SK-N-SH (cell line): Measurements from ENCODE around the gene MAST4. TPM values are rescaled to one million over a fixed set of nuclear protein-coding genes. Genes with fewer than 3 reads are reported as not detected.

Source experiments
- CTCF ChIA-PET: fragments of 300-600, 350-600 bp; formaldehyde crosslinking; extraction: SDS; loops from one replicate; lab custom pipeline; 2021; lab: Yijun Ruan, JAX
- POLR2A ChIA-PET: fragments of 350-600 bp; sonication (Branson Sonifier 250); formaldehyde crosslinking; extraction: SDS; loops from one replicate; lab custom pipeline; 2020; ENCODE audit warnings: antibody characterized with exemption, inconsistent platforms; lab: Yijun Ruan, JAX
- DNase-seq: peaks from one replicate; pipeline ENCODE4 v3.0.0; 2012
- H2AFZ ChIP-seq: fragments of 200-600 bp; sonication (generic); 2 replicates; pipeline ENCODE4 v1.8.1; 2016; ENCODE audit warnings: antibody characterized with exemption, mild to moderate bottlenecking, low read depth
- H3F3A ChIP-seq: fragments of 200-600 bp; sonication (generic); replicated peaks from 2 replicates; pipeline ENCODE3; 2016; ENCODE audit warnings: antibody characterized with exemption, mild to moderate bottlenecking; ENCODE audit not compliant: insufficient read depth
- H3K27ac ChIP-seq, 2 experiments: fragments of 200-500 bp in 1 of 2; fragments of 200-600 bp in 1 of 2; sonication (Bioruptor generic) in 1 of 2; sonication (generic), shearing (Covaris generic) in 1 of 2; 2 replicates each; pipeline versions ENCODE4 v1.5.1 to v1.6.1; 2014 to 2016; ENCODE audit warnings: low read depth in 2 of 2, inconsistent platforms in 1 of 2, low read length in 1 of 2, mild to moderate bottlenecking in 1 of 2, mixed read lengths in 1 of 2
- H3K27me3 ChIP-seq: fragments of 200-600 bp; sonication (generic), shearing (Covaris generic); 2 replicates; pipeline ENCODE4 v1.6.1; 2016; ENCODE audit warnings: mixed run types; ENCODE audit not compliant: insufficient read depth
- H3K36me3 ChIP-seq, 2 experiments: fragments of 200-500 bp in 1 of 2; fragments of 200-600 bp in 1 of 2; sonication (Bioruptor generic) in 1 of 2; sonication (generic) in 1 of 2; replicated peaks in 1 of 2; 2 replicates each; pipeline versions ENCODE3 to v1.5.1; 2014 to 2016; ENCODE audit warnings: low read length in 1 of 2, mild to moderate bottlenecking in 1 of 2; ENCODE audit not compliant: insufficient read depth in 2 of 2, control insufficient read depth in 1 of 2
- H3K4me1 ChIP-seq, 2 experiments: fragments of 200-500 bp in 1 of 2; fragments of 200-600 bp in 1 of 2; sonication (Bioruptor generic) in 1 of 2; sonication (generic), shearing (Covaris generic) in 1 of 2; 2 replicates each; pipeline versions ENCODE4 v1.5.1 to v1.6.1; 2014 to 2016; ENCODE audit warnings: low read depth in 1 of 2, low read length in 1 of 2, mixed run types in 1 of 2; ENCODE audit not compliant: insufficient read depth in 2 of 2, control insufficient read depth in 1 of 2
- H3K4me2 ChIP-seq: fragments of 200-600 bp; sonication (generic), shearing (Covaris generic); 2 replicates; pipeline ENCODE4 v1.6.1; 2017; ENCODE audit warnings: mixed run types
- H3K4me3 ChIP-seq, 2 experiments: fragments of 200-500 bp in 1 of 2; fragments of 200-600 bp in 1 of 2; sonication (Bioruptor generic) in 1 of 2; sonication (generic), shearing (Covaris generic) in 1 of 2; 2 replicates each; pipeline versions ENCODE4 v1.5.1 to v1.8.1; 2014 to 2016; ENCODE audit warnings: low read depth in 2 of 2, inconsistent platforms in 1 of 2, low read length in 1 of 2, mild to moderate bottlenecking in 1 of 2, mixed read lengths in 1 of 2, moderate library complexity in 1 of 2
- H3K79me2 ChIP-seq: fragments of 200-600 bp; sonication (generic); 2 replicates; pipeline ENCODE4 v1.8.1; 2017; ENCODE audit warnings: mild to moderate bottlenecking; ENCODE audit not compliant: insufficient read depth
- H3K9ac ChIP-seq: fragments of 200-600 bp; sonication (generic); 2 replicates; pipeline ENCODE4 v1.6.1; 2017; ENCODE audit warnings: mixed run types
- H3K9me2 ChIP-seq: fragments of 200-600 bp; sonication (generic); 2 replicates; pipeline ENCODE4 v1.6.1; 2017; ENCODE audit warnings: mixed run types
- H3K9me3 ChIP-seq: fragments of 200-600 bp; sonication (generic); 2 replicates; pipeline ENCODE4 v1.6.1; 2017; ENCODE audit warnings: mixed run types, mild to moderate bottlenecking, moderate library complexity
- H4K20me1 ChIP-seq: fragments of 200-600 bp; sonication (generic); 2 replicates; pipeline ENCODE4 v1.6.1; 2017; ENCODE audit warnings: mild to moderate bottlenecking, mixed run types; ENCODE audit not compliant: insufficient read depth
- CHD2 ChIP-seq: fragments of 150-350 bp; IDR thresholded peaks from 2 replicates; pipeline ENCODE4 v1.6.1; 2018; ENCODE audit warnings: low read length; ENCODE audit not compliant: partially characterized antibody
- ELF1 ChIP-seq: IDR thresholded peaks from 2 replicates; pipeline ENCODE4 v1.4.0; 2012
- EZH2phosphoT487 ChIP-seq: fragments of 200-600 bp; sonication (generic); IDR thresholded peaks from 2 replicates; pipeline ENCODE4 v1.6.1; 2017; ENCODE audit warnings: low read depth, mixed run types, mild to moderate bottlenecking, antibody characterized with exemption, moderate library complexity, borderline replicate concordance
- FOSL2 ChIP-seq: IDR thresholded peaks from 2 replicates; pipeline ENCODE4 v1.4.0; 2012; ENCODE audit warnings: low read depth, mild to moderate bottlenecking, moderate library complexity, borderline replicate concordance
- GATA2 ChIP-seq: sonication (generic); formaldehyde crosslinking; IDR thresholded peaks from 2 replicates; pipeline ENCODE4 v1.5.0; 2020; ENCODE audit warnings: mild to moderate bottlenecking, missing genetic modification reagents
- MXI1 ChIP-seq: IDR thresholded peaks from 2 replicates; pipeline ENCODE4 v1.6.1; 2012; ENCODE audit warnings: mild to moderate bottlenecking, low read depth, low read length, improper control_type of control experiment
- RAD21 ChIP-seq: IDR thresholded peaks from 2 replicates; pipeline ENCODE4 v1.6.1; 2012; ENCODE audit warnings: mild to moderate bottlenecking, low read length
- RCOR1 ChIP-seq: fragments of 150-350 bp; IDR thresholded peaks from 2 replicates; pipeline ENCODE4 v1.6.1; 2017; ENCODE audit warnings: antibody characterized with exemption, low read length
- RFX5 ChIP-seq: IDR thresholded peaks from 2 replicates; pipeline ENCODE4 v1.6.1; 2012; ENCODE audit warnings: mild to moderate bottlenecking, improper control_type of control experiment, low read length
- RXRA ChIP-seq: IDR thresholded peaks from 2 replicates; pipeline ENCODE4 v1.4.0; 2012; ENCODE audit warnings: low read depth, mild to moderate bottlenecking, borderline replicate concordance
- SIN3A ChIP-seq: IDR thresholded peaks from 2 replicates; pipeline ENCODE4 v1.6.1; 2012; ENCODE audit warnings: low read depth, mild to moderate bottlenecking, low read length, moderate library complexity, borderline replicate concordance
- SMC3 ChIP-seq: IDR thresholded peaks from 2 replicates; pipeline ENCODE4 v1.6.1; 2012; ENCODE audit warnings: low read depth, low read length, improper control_type of control experiment
- YY1 ChIP-seq: IDR thresholded peaks from 2 replicates; pipeline ENCODE4 v1.4.0; 2012; ENCODE audit warnings: low read depth, mild to moderate bottlenecking
- WGBS: methylation state at CpG from one replicate; pipeline ENCODE4 v1.1.6; 2017; ENCODE audit warnings: low lambda C conversion rate; 5-methylcytosine and 5-hydroxymethylcytosine counted together
- polyA plus RNA-seq, 3 experiments: library from polyadenylated mRNA; depleted of rRNA; stranded (reverse); fragments of >200 nt; gene quantifications; 2 replicates each; pipeline ENCODE4 v1.2.3, GENCODE V29; 2012
- TF ChIP-seq, protein P1 (sequence below): IDR thresholded peaks from 2 replicates; pipeline ENCODE4; 2012
- TF ChIP-seq, protein P2 (sequence below): IDR thresholded peaks from 2 replicates; pipeline ENCODE4 v1.6.1; 2012; ENCODE audit warnings: mild to moderate bottlenecking, low read depth, low read length, moderate library complexity
- TF ChIP-seq, protein P3 (sequence below): fragments of 200-600 bp; sonication (generic); IDR thresholded peaks from 2 replicates; pipeline ENCODE4 v1.6.1; 2017; ENCODE audit warnings: antibody characterized with exemption, mild to moderate bottlenecking, moderate library complexity
- TF ChIP-seq, protein P4 (sequence below): IDR thresholded peaks from 2 replicates; pipeline ENCODE4 v1.4.0; 2012; ENCODE audit warnings: low read depth

Gene MAST4
- polyA plus RNA-seq, 1 of the 3 experiments (the other 2 are of a cell fraction) = 2.2 TPM

DNA sequence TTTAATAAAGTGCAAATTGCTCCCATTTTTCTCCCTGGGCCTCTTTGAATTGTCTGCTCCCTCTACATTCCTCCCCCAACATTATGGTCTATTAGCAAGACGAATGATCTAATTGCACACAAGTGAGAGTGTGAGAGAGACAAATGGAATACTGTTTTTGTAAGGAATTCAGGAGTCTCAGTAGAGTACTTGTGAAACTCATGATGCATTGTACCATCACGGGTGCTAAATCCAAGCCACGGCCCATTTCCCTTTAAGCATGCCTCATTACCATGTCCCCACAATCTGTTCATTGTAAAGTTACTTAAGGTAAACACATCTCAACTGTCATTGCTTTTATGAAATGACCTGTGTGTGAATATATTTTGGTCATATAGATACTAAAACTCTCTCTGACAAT is 537.6 kb downstream of the MAST4 start:
- Histone ChIP-seq H4K20me1 (no peaks in the 10 kb centered on the region), H3K4me1 (no peaks in the 10 kb centered on the region), H3K9me2 (no peaks in the 10 kb centered on the region), H3K4me2 (no peak overlapping the region), H3K79me2 (no peaks in the 10 kb centered on the region), H2AFZ (no peak overlapping the region), H3K27me3 (no peaks in the 10 kb centered on the region), H3K9ac (no peak overlapping the region), H3K4me3 (no peak overlapping the region), H3K9me3 (no peaks in the 10 kb centered on the region), H3K36me3 (peaks cover 0 to 28% of the 10 kb centered on the region in 2 experiments), H3F3A (no peaks in the 10 kb centered on the region), H3K27ac (no peak overlapping the region)
- TF ChIP-seq ELF1 = no peak
- TF ChIP-seq FOSL2 = no peak
- TF ChIP-seq RFX5 = no peak
- no peak for TF ChIP-seq SMC3
- TF ChIP-seq MXI1 = no peak
- TF ChIP-seq, protein P1, sequence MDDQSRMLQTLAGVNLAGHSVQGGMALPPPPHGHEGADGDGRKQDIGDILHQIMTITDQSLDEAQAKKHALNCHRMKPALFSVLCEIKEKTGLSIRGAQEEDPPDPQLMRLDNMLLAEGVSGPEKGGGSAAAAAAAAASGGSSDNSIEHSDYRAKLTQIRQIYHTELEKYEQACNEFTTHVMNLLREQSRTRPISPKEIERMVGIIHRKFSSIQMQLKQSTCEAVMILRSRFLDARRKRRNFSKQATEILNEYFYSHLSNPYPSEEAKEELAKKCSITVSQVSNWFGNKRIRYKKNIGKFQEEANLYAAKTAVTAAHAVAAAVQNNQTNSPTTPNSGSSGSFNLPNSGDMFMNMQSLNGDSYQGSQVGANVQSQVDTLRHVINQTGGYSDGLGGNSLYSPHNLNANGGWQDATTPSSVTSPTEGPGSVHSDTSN = no peak
- TF ChIP-seq CHD2 = no peak
- TF ChIP-seq, protein P2, sequence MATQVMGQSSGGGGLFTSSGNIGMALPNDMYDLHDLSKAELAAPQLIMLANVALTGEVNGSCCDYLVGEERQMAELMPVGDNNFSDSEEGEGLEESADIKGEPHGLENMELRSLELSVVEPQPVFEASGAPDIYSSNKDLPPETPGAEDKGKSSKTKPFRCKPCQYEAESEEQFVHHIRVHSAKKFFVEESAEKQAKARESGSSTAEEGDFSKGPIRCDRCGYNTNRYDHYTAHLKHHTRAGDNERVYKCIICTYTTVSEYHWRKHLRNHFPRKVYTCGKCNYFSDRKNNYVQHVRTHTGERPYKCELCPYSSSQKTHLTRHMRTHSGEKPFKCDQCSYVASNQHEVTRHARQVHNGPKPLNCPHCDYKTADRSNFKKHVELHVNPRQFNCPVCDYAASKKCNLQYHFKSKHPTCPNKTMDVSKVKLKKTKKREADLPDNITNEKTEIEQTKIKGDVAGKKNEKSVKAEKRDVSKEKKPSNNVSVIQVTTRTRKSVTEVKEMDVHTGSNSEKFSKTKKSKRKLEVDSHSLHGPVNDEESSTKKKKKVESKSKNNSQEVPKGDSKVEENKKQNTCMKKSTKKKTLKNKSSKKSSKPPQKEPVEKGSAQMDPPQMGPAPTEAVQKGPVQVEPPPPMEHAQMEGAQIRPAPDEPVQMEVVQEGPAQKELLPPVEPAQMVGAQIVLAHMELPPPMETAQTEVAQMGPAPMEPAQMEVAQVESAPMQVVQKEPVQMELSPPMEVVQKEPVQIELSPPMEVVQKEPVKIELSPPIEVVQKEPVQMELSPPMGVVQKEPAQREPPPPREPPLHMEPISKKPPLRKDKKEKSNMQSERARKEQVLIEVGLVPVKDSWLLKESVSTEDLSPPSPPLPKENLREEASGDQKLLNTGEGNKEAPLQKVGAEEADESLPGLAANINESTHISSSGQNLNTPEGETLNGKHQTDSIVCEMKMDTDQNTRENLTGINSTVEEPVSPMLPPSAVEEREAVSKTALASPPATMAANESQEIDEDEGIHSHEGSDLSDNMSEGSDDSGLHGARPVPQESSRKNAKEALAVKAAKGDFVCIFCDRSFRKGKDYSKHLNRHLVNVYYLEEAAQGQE = no peak
- TF ChIP-seq YY1 = no peak
- no peak for TF ChIP-seq SIN3A
- no peak for TF ChIP-seq GATA2 (CRISPR knock-in tag)
- TF ChIP-seq, protein P3, sequence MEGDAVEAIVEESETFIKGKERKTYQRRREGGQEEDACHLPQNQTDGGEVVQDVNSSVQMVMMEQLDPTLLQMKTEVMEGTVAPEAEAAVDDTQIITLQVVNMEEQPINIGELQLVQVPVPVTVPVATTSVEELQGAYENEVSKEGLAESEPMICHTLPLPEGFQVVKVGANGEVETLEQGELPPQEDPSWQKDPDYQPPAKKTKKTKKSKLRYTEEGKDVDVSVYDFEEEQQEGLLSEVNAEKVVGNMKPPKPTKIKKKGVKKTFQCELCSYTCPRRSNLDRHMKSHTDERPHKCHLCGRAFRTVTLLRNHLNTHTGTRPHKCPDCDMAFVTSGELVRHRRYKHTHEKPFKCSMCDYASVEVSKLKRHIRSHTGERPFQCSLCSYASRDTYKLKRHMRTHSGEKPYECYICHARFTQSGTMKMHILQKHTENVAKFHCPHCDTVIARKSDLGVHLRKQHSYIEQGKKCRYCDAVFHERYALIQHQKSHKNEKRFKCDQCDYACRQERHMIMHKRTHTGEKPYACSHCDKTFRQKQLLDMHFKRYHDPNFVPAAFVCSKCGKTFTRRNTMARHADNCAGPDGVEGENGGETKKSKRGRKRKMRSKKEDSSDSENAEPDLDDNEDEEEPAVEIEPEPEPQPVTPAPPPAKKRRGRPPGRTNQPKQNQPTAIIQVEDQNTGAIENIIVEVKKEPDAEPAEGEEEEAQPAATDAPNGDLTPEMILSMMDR = no peak
- TF ChIP-seq EZH2phosphoT487 = no peak
- no peak for TF ChIP-seq RAD21
- TF ChIP-seq, protein P4, sequence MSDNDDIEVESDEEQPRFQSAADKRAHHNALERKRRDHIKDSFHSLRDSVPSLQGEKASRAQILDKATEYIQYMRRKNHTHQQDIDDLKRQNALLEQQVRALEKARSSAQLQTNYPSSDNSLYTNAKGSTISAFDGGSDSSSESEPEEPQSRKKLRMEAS = no peak
- TF ChIP-seq RXRA = no peak
- TF ChIP-seq RCOR1 = no peak
- CTCF ChIA-PET = interaction anchor here (0.9 to 1.8 kb wide), 3 partner anchors 16 to 146 kb away, joined by 4 to 6 read pairs (median 4); no protein-coding TSS in a partner anchor
- WGBS = 91% methylated on average over 3 of the region's 3 CpGs
- DNase-seq = no peak
- POLR2A ChIA-PET = no interaction called here
